OCI-LY1 (cell line): ENCODE data around the gene MYO18B.

Experiments
- H2AFZ ChIP-seq: fragments of 200-600 bp; sonication (generic), shearing (Covaris generic); 2 replicates; pipeline ENCODE4 v1.6.0; 2014; ENCODE audit warnings: antibody characterized with exemption, mild to moderate bottlenecking, low read length
- H3F3A ChIP-seq: fragments of 200-600 bp; sonication (generic), shearing (Covaris generic); 2 replicates; pipeline ENCODE4 v1.6.0; 2014; ENCODE audit warnings: mild to moderate bottlenecking, antibody characterized with exemption, low read length, moderate library complexity; ENCODE audit not compliant: insufficient read depth
- H3K27ac ChIP-seq: fragments of 200-600 bp; sonication (generic); 2 replicates; pipeline ENCODE4 v1.5.1; 2014; ENCODE audit warnings: low read length, mixed run types, mild to moderate bottlenecking, low read depth; ENCODE audit not compliant: poor library complexity, severe bottlenecking
- H3K27me3 ChIP-seq: fragments of 200-600 bp; sonication (generic); 2 replicates; pipeline ENCODE4 v1.6.0; 2014; ENCODE audit warnings: antibody characterized with exemption, mild to moderate bottlenecking, low read length, moderate library complexity; ENCODE audit not compliant: insufficient read depth
- H3K36me3 ChIP-seq: fragments of 200-600 bp; sonication (generic); 2 replicates; pipeline ENCODE4 v1.6.1; 2014; ENCODE audit warnings: mild to moderate bottlenecking, antibody characterized with exemption, low read length, moderate library complexity, mixed read lengths; ENCODE audit not compliant: insufficient read depth
- H3K4me1 ChIP-seq: fragments of 200-600 bp; sonication (generic); 2 replicates; pipeline ENCODE4 v1.5.1; 2014; ENCODE audit warnings: mild to moderate bottlenecking, low read length, moderate library complexity; ENCODE audit not compliant: insufficient read depth, severe bottlenecking
- H3K4me2 ChIP-seq: fragments of 200-600 bp; sonication (generic), shearing (Covaris generic); 2 replicates; pipeline ENCODE4 v1.6.1; 2014; ENCODE audit warnings: low read length
- H3K4me3 ChIP-seq: fragments of 200-600 bp; sonication (generic); 2 replicates; pipeline ENCODE4 v1.5.1; 2014; ENCODE audit warnings: low read length, low read depth, mild to moderate bottlenecking, mixed read lengths; ENCODE audit not compliant: poor library complexity, severe bottlenecking
- H3K79me2 ChIP-seq: fragments of 200-600 bp; shearing (Covaris generic); 2 replicates; pipeline ENCODE4 v1.6.1; 2016; ENCODE audit warnings: mixed run types, low read length, mixed read lengths; ENCODE audit not compliant: insufficient read depth
- H3K9ac ChIP-seq: fragments of 200-600 bp; sonication (generic), shearing (Covaris generic); 2 replicates; pipeline ENCODE4 v1.6.1; 2014; ENCODE audit warnings: mild to moderate bottlenecking, low read length, mixed read lengths
- H3K9me2 ChIP-seq: fragments of 200-600 bp; sonication (generic), shearing (Covaris generic); 2 replicates; pipeline ENCODE4 v1.6.1; 2014; ENCODE audit warnings: low read depth, mild to moderate bottlenecking, low read length, mixed read lengths
- H3K9me3 ChIP-seq: fragments of 200-600 bp; shearing (Covaris generic); 2 replicates; pipeline ENCODE4 v1.6.1; 2014; ENCODE audit warnings: low read length, mixed read lengths
- H4K20me1 ChIP-seq: fragments of 200-600 bp; sonication (generic), shearing (Covaris generic); 2 replicates; pipeline ENCODE4 v1.6.0; 2016; ENCODE audit warnings: mild to moderate bottlenecking, low read length; ENCODE audit not compliant: insufficient read depth
- CTCF ChIP-seq: fragments of 200-600 bp; sonication (generic), shearing (Covaris generic); IDR thresholded peaks from 2 replicates; pipeline ENCODE4 v1.5.1; 2017; ENCODE audit warnings: mild to moderate bottlenecking, antibody characterized with exemption, low read length, moderate library complexity, mixed read lengths
- EZH2 ChIP-seq: fragments of 200-600 bp; sonication (generic), shearing (Covaris generic); IDR thresholded peaks from 2 replicates; pipeline ENCODE4 v1.8.0; 2017; ENCODE audit warnings: borderline replicate concordance, mixed run types, mild to moderate bottlenecking, antibody characterized with exemption, low read length, moderate library complexity, mixed read lengths

Gene MYO18B

GRCh38 chr22:25970999-25971811, 229.2 kb downstream of the MYO18B start:
- no peaks in the 10 kb centered on the region for H3K36me3 ChIP-seq
- no peak overlapping the region for H2AFZ ChIP-seq
- H3K9me2 ChIP-seq = no peaks in the 10 kb centered on the region
- no peaks in the 10 kb centered on the region for H3F3A ChIP-seq
- no peak overlapping the region for H3K27ac ChIP-seq
- H4K20me1 ChIP-seq = no peaks in the 10 kb centered on the region
- no peak overlapping the region for H3K9ac ChIP-seq
- no peaks in the 10 kb centered on the region for H3K4me1 ChIP-seq
- H3K9me3 ChIP-seq = no peaks in the 10 kb centered on the region
- TF ChIP-seq CTCF = no peak
- H3K79me2 ChIP-seq = no peaks in the 10 kb centered on the region
- H3K4me3 ChIP-seq = no peak overlapping the region
- H3K4me2 ChIP-seq = no peak overlapping the region
- no peaks in the 10 kb centered on the region for H3K27me3 ChIP-seq

GRCh38 chr22:25972397-25972796, 230.4 kb downstream of the MYO18B start:
- H2AFZ ChIP-seq = no peak overlapping the region
- H3K9me2 ChIP-seq = no peaks in the 10 kb centered on the region
- no peaks in the 10 kb centered on the region for H3K79me2 ChIP-seq
- H3F3A ChIP-seq = no peaks in the 10 kb centered on the region
- no peak overlapping the region for H3K4me3 ChIP-seq
- no peaks in the 10 kb centered on the region for H3K36me3 ChIP-seq
- no peaks in the 10 kb centered on the region for H4K20me1 ChIP-seq
- no peaks in the 10 kb centered on the region for H3K27me3 ChIP-seq
- no peak overlapping the region for H3K27ac ChIP-seq
- TF ChIP-seq CTCF (no peak), EZH2 (no peak)
- H3K9ac ChIP-seq = no peak overlapping the region
- no peak overlapping the region for H3K4me2 ChIP-seq
- H3K4me1 ChIP-seq = no peaks in the 10 kb centered on the region
- H3K9me3 ChIP-seq = no peaks in the 10 kb centered on the region

GRCh38 chr22:25976356-25976755, 234.4 kb downstream of the MYO18B start:
- Histone ChIP-seq H3F3A (no peaks in the 10 kb centered on the region), H3K27me3 (no peaks in the 10 kb centered on the region), H3K4me3 (no peak overlapping the region), H3K9ac (no peak overlapping the region), H3K27ac (no peak overlapping the region), H3K4me1 (no peaks in the 10 kb centered on the region), H3K4me2 (no peak overlapping the region), H3K9me3 (no peaks in the 10 kb centered on the region), H3K79me2 (no peaks in the 10 kb centered on the region), H2AFZ (no peak overlapping the region), H4K20me1 (no peaks in the 10 kb centered on the region), H3K36me3 (no peaks in the 10 kb centered on the region), H3K9me2 (no peaks in the 10 kb centered on the region)
- TF ChIP-seq EZH2 (no peak), CTCF (no peak)
